NCI-H146 (cell line): ENCODE data around the gene CXCR4.
"Not testable (repeated sequence)": the region's sequence is repeated elsewhere in the genome, so short reads cannot be mapped to it uniquely, and the experiment has no call there.

Experiments
- DNase-seq: peaks from one replicate; lab custom pipeline; 2025; lab: John Stamatoyannopoulos, UW

CXCR4 gene

DNA sequence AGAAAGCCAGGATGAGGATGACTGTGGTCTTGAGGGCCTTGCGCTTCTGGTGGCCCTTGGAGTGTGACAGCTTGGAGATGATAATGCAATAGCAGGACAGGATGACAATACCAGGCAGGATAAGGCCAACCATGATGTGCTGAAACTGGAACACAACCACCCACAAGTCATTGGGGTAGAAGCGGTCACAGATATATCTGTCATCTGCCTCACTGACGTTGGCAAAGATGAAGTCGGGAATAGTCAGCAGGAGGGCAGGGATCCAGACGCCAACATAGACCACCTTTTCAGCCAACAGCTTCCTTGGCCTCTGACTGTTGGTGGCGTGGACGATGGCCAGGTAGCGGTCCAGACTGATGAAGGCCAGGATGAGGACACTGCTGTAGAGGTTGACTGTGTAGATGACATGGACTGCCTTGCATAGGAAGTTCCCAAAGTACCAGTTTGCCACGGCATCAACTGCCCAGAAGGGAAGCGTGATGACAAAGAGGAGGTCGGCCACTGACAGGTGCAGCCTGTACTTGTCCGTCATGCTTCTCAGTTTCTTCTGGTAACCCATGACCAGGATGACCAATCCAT lies 2.7 kb downstream of the CXCR4 start:
- no peak for DNase-seq

DNA sequence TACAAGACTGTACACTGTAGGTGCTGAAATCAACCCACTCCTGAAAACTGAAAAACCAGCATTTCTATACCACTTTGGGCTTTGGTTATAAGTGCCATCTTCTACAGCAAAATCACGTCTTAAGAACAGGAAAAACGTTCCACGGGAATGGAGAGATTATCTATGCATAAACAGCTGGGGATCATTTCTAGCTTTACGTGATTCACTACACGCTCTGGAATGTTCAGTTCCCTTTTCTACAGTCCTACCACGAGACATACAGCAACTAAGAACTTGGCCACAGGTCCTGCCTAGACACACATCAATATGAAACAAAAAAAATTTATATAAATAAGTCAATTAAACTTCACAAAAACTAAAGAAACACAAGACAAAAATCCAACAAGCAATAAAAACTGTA lies 3.6 kb downstream of the CXCR4 start:
- no peak for DNase-seq

DNA sequence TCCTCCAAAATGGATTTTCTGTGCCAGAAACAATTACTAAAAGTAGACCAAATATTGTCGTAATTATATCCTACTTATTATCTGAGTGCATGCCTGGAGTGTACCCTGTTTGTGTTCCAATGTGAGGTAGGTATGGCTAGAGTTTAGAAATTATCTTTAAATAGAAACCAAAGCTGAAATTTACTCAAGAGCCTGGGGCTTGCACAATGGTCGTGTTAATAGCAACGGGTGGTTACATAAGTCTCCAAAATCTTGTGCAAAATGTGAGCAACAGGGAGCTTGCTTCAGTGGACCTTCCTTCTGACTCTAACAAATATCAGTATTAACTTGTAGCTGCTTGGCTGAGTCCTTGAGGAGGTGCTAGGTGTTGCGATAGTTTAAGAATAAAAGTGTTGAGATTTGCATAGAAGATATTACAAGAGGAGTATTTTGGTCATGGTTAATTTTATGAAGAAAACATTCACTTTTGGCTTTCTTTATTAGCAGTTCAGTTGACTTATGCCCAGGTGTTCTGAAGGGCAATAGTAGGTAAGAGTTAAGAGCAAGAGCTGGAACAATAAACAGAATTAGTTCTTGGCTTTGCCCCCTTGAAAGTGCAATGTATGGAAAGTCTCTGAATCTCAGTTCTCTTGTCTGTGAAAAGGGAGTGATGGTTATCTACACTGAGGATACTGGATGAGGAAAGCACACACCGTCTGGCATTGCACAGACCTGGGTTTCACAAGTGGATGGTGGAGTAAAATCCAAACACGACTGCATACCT lies 4.6 kb downstream of the CXCR4 start:
- DNase-seq = peak; percentile 30

DNA sequence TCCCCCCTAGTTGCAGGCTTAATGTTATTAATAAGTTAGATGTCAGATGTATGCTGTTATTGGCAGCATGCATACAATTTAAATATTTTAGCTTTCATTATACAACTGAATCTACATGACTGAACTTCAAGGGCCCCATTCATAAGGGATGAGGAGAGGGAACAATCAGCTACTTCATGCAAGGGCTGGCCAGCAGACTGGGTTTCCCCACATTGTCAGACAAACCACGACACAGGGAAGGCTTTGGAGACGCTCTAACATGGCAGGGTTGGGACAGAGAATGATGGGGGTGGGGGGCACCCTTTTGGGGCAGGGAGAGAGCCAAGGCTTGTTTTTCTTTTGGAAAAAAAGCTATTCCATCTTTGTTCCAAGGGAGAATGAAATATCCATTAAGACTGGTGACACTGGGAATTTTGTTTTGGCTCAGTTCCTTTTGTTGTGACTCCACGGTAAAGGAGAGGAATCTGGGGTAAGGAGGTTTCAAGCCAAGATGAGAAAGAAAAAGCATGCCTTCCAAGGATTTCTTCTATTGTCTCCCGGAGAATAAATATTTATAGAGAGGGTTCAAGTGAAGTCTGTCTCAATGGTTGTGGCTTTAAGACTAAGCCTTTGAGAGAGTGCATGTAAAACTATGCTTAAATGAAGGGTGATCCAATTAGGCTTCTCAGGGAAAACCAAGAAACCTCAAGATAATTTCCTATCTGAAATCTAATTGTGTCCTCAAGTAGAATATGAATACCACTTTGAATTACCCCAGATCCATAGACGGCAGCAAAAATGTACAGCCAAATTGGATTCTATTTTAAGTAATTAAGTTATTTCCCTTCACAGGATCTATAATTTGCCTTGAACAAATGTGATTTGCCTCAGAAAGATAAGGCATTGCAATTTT lies 5.4 kb downstream of the CXCR4 start:
- no peak for DNase-seq

DNA sequence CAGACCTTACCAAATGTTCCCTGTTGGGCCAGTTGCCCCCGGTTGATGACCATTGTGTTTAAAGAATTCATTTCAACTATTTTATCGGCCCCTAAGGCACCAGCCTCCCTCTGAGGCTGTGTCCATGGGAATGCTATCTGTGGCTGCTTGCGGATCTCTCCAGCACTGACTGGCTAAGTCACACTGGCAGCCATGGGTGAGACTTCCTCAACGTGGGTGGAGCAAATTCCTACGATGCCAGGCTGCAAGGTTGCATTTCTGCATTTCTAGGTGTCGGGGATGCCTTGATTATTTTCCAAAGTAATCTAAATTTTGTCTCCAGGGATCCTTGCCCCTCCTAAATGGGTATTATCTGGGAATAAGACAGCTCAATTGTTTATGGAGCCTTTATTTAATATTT lies 6.2 kb downstream of the CXCR4 start:
- DNase-seq = no peak

DNA sequence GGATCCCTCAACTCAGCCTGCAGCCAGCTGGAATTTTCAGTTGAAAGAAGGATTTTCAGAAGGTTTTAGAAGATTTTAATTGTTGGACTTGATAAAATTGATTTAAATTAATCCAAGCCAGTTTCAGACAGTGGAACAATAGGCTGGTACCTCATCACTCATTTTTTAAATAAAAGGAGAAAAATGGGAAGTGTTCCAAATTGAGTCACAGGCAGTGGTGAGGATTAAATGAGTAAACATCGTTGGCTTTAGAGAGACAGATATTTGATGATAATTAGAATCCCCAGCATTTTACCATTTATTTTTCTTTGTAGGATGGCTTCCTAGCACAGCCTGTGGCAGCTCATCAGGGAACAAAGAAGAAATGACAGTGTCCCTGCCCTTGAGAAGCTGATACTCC lies 7.4 kb downstream of the CXCR4 start:
- DNase-seq = peak; percentile 52

DNA sequence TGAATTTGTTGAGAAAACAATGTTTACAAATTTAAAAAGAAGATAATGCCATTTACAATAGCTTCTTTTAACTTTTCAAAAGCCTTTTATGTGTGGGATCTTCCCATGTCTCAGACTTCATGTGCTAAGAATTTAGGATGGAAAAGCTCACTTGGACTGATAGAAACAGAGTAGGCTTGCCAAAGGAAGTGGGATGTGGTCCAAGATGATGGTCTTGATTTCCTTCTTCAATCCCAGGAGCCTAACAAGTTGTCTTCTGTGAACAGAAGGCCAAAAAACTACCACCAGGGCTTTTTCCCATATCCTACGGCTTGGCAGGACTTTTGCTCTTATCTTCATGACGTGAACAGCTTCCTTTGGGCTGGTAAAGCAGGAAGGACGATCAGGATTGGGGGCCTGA lies 9.5 kb downstream of the CXCR4 start:
- DNase-seq = no peak

DNA sequence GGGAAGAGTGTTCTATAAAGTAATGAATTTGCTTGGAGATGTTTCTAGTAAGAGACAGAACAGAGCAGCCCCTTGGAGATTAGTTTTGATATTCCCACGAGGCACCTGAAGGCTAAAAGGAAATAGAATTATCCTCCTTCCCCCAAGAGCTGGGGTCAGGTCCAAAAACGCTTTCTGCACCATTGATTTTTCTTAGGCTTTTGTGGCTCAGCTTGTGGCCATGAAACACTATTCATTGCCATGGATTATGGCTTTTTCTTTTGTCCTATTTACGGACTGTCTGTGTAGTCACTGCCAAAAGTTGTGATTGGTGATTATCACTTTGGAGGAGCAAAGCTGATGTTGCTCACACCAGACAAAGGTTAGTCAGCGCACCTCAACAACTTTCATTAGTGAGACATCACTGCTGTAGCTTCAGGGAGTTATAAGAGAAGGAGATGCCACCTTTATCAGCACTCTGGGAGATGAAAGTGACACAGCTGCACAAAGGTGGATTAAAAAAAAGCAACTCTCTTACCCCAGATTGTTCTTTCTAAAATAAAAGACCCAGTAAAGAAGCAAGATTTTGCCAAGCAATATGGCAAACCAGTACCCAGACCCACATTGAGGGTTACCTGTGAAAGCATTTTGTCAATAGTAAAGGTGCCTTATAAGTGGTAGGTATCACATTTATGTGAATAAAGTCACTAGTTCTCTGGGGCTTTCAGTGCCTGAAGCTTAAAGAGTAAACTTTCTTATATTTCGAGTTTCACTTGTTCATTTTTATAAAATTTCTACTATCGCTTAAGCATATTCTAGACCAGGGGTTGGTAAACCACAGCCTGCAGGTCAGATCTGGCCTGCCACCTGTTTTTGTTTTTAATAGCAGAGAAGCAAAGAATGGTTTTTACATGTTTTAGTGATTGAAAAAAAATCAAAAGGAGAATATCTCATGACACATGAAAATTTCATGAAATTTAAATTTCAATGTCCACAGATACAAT lies 10.6 kb downstream of the CXCR4 start:
- DNase-seq = no peak

DNA sequence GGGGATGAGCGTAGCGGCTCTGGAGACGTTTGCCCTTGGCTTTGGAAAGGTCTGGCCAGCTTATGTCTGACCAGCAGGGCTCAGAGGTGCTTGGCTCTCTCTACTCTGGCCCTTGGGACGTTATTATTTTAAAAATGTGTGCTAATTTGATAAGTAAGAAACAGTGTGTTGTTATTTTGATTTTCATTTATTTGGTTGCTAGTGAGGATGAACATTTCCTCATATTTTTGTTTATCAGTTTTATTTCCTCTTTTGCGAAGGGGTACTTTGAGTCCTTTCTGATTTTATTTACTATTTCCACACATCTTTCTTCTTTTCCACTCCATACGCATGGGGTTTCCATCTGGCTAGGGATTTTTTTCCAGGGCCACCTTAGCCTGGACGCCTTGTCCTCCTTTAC lies 11.4 kb downstream of the CXCR4 start:
- no peak for DNase-seq

DNA sequence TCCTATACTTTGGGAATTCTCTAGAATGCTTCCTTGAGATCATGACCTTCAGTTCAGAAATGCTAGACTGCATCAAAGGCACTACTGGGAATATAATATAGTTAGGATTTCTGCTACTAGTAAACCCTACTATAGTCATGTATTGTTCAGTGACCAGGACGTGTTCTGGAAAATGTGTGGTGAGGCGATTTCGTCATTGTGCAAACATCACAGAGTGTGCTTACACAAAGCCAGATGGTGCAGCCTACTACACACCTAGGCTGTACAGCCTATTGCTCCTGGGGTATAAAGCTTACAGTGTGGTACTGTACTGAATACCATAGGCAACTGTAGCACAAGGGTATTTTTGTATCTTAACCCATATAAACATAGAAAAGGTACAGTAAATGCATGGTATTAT lies 13.0 kb downstream of the CXCR4 start:
- DNase-seq = peak; percentile 30

DNA sequence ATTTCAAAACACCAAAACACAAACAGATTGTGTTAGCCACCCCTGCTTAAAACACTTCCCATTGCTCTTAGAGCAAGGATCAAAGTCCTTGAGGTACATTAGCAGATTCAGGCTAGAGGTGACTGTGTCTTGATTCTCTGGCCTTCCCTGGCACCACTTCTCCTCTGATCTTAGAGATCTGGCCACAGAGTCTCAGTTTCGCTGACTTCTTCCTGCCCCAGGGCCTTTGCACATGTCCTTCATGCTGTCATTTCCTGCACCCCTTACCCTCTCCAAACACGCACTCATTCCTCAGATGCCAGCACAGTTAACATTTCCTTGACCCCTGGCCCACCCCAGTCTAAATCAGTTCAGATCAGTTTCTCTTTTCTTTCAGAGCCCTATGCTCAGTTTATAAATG lies 16.9 kb downstream of the CXCR4 start:
- no peak for DNase-seq

DNA sequence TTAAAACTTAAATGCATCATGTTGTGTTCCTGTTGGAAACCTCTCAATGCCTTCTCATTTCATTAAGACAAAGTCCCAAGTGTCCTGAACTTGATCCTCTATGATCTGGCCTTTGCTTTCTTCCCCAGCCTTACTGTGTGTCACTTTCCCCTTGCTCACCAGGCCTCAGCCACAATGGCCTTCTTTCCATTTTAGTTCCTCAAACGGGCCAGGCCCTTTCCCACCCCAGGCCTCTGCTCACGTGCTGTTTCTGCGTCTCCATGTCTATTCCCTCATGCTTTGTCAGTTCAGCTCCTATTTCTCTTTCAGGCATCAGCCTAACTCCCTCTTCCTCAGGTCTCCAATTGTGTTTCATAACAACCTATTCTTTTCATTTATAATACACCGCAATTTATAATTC lies 19.5 kb downstream of the CXCR4 start:
- DNase-seq = no peak

DNA sequence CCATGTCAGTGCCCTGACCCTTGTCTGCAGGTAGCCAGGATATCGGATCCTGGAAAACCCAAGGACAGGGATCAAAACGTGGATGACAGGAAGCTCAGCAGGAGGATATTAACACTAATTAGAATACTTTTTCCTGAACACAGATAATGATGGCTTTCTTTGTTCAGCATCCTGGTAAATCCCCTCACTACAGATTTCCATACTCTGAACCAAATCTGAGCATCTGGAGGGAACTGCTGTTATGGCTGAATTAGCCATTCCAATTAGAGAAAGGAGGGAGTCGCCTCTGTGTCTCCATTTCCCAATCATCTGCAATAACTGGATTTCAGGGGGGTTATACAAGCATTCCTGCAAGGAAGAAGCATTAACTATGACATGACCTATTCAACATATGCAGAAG lies 24.4 kb downstream of the CXCR4 start:
- DNase-seq = peak; percentile 72

DNA sequence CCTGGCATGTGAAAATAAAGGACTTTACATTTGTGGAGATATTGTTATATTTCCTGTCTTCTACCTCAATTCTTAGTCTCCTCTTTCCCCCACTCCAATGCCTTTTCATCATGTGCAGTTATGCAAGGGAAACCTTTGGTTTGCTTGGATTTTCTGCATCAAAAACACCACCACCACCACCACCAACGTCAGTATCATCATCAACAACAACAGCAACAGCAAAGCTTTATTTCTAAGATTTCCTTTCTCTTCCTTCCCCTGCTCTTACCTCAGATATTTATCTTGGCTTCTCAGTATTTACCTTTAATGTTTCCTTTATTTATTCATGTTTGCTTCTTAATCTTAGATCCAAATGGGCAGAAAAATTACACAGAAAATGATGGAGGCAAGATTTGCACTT lies 26.1 kb downstream of the CXCR4 start:
- DNase-seq = no peak

DNA sequence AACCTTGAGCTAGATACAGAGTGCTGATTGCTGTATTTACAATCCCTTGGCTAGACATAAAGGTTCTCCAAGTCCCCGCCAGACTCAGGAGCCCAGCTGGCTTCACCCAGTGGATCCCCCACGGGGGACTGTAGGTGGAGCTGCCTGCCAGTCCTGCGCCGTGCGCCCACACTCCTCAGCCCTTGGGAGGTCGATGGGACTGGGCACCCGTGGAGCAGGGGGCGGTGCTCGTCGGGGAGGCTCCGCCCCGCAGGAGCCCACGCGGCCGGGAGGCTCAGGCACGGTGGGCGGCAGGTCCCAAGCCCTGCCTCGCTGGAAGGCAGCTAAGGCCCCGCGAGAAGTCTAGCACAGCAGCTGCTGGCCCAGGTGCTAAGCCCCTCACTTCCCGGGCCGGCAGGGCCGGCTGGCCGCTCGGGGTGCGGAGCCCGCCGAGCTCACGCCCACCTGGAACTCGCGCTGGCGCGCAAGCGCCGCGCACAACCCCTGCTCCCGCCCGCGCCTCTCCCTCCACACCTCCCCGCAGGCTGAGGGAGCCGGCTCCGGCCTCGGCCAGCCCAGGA lies 30.0 kb downstream of the CXCR4 start:
- not testable (repeated sequence) for DNase-seq

DNA sequence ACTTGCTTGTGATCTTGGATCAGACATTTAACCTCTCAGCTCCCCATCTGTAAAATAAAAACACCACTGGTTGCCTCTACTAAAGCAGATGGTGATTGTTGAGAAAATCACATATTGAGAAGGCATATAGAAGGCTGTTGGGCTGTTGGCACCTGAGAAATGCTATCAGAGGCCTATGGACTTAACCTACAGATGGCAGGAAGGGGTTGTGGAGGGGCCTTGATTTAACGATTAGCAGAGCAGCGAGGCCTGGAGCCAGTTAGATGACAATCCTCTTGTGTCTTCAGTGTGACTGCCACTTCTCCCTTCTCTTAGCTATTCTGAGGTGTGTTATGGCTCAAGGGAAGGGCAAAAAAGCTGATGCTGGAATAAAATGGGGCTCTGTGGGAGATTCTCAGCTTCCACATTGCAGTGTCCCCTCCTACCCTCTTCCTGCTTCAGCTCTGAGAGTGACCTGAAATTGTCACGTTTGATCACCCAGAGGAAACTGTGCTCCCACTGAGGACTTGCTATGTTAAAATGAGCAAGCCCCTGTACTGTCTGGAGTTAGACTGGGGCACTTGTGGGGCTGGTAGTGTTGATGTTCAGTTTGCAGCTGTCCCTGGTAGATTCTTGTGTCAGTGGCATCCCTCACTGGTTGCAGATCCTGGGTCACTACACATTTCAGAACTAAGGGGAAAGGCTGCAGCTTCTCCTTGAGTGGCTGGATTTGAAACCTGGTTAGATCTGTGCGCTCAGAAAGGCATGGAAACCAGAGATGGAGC lies 31.5 kb downstream of the CXCR4 start:
- no peak for DNase-seq

DNA sequence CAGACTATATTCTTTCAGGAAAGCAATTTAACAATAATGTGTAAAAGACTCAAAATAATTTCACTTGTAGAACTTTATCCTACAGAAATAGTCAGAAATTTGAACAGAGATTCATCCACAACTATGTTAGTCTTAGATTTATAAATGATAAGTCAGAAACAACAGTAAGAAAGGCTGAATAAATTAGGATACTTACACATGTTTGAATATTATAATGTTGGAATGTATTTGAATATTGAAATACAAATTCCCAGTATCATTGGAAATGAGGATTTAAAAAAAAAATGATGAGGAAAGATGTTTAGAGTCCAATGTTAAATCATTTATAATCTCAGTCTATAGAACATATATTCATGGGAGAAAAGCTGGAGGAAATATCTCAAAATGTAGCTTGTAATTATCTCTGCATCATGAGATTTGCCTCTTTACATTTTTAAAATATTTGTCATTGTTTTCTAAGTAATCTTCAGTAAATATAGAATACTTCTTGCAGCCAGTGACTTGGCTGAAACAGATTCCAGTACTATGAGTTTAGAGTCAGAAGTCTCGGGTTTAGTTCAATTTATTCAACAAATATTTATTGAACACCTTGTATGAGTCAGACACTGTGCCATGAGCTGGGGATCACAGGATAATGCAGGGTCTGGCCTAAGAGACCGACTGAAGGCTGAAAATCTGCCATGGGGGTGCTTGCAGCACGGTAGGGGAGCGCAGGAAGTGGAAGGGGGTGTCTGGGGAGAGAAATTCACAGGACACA lies 32.3 kb downstream of the CXCR4 start:
- no peak for DNase-seq

DNA sequence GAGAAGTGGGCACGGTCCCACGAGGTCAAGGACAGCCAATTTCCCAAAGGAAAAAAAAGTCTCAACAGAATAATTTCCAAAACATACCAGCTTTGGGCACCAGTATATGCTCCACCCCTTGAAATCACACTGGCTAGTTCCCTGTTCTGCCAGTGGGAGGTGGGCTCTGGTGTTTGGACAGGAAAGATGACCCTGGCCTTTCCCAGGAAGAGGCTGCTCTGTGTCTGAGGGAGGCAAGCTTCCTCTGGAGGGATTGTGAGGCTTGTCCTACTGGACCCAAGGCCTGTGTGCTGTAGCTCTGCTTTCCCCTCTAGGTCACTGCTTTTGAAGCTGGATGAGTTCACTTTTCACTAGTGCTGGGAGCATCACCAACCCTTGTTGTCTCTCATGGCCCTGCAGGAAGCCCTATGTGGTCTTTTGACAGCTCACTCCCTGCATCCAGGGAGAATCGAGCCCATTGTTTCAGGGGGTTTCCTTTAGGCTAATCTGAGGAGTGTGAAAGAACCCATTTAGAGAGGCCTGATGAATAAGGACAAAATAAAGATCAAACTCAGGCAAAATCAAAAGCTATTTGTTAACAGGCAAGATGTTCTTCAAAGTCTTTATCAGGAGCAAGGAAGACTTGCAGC lies 36.3 kb downstream of the CXCR4 start:
- peak; percentile 10 for DNase-seq

DNA sequence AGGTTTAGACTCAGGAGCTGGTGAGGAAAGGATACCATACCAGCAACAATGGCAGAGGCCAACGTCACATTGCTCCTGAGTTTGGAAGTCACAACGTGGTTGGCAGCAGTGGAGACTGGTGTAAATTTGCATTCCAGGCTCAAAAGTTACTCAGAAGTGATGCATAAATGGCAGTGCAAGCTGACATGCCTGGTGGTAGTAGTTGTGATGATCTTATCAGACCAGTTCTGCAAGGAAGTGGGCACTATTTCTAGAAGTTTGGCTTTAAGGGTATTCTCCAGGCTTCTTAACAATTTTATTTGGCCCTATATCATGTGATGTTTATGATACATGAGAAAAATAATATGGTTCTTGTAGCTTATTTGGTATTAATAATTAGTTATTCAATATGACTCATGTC lies 37.8 kb downstream of the CXCR4 start:
- DNase-seq = no peak

DNA sequence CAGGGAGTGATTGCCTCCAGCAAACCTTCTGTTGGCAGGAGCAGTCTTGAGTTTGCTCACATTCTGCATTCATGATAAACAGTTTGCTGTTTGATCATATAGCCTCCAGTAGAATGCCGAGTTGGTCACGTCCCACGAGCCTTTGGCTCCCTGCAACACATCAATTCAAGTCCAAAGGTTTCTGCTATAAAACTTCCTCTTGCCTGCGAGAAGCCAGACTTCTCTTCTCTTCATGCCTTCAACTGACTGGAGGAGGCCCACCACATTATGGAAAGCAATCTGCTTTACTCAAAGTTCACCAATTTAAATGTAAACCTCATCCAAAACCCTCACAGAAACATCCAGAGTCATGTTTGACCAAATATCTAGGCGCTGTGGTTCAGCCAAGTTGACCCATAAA lies 40.8 kb downstream of the CXCR4 start:
- DNase-seq = no peak
